ENCODE measurements around the gene ZGLP1. TPM values are rescaled to one million over a fixed set of nuclear protein-coding genes. Genes with fewer than 3 reads are reported as not detected.

Gene ZGLP1
- total and polyA plus RNA-seq, 4 experiments from 2014 or later, result 0.32 to 7.7 (median 7.1) TPM; not detected in 1

- intact Hi-C loops (cut with micrococcal nuclease), result no loop called here
Measured at GRCh38 chr19:10258080-10258710, 51.4 kb downstream of the ZGLP1 start.

DNA sequence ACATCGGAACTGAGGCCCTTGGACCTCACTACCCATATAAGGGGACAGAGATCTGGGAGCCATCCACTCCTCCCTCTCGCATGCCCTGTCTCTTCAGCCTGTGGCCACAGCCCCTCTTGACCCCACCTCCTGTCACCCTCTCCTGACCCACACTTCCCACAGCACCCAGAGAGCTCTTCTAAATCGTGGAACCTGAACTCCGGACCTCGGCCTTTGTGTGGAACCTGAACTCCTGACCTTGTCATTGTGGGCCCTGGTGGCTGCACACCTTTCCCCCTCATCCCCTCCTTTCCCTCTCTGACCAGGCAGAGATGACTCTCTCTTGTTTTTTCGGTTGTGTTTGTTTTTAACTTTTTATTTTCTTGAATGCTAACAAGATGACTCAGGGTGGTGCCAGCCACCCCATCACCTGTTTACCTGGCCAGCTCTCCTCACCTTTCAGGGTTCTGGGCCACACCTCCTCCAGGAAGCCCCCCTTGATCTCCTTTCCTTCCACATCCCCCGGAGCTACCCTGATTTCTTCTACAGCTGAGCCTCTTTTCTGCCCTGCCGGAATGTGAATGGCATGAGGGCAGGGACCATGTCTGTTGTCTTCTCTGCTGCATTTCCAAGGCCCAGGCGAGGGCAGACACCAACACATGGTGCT is 52.5 kb downstream of the ZGLP1 start:
- H3K36me3 Mint-ChIP-seq, result peaks cover 27 to 55% of the 10 kb centered on the region in 2 donors
- H3K9me3 ChIP-seq (ENCODE audit: control insufficient read depth in 1 of 2, low read length in 2 of 2), result no peaks in the 10 kb centered on the region
- ChIA-PET CTCF (ENCODE audit: partially characterized antibody) (interaction anchor here (0.6 to 4.6 kb wide), 4 partner anchors 31 to 391 kb away, joined by 3 to 58 read pairs (median 12); no protein-coding TSS in a partner anchor), POLR2A (ENCODE audit: partially characterized antibody) (interaction anchor here (3.0 kb wide), 1 partner anchor 135 kb away, joined by 19 read pairs; no protein-coding TSS in a partner anchor)
- no peaks in the 10 kb centered on the region for H3K27me3 Mint-ChIP-seq
- H3K4me1 Mint-ChIP-seq, result peaks cover 12 to 29% (median 17%) of the 10 kb centered on the region in 4 donors
- DNase-seq, result no peak
- peaks cover 39% of the 10 kb centered on the region for H3K36me3 ChIP-seq (ENCODE audit: insufficient read depth, low read length)
- H3K27me3 ChIP-seq (ENCODE audit: insufficient read depth, low read length), result no peaks in the 10 kb centered on the region
- H3K27ac Mint-ChIP-seq, result peak overlapping the region in 1 of 7 donors; percentile 2
- no peaks in the 10 kb centered on the region for H3K9me3 Mint-ChIP-seq
- H3K27ac ChIP-seq (ENCODE audit: low read depth, low read length), result no peak overlapping the region
- peaks cover 35% of the 10 kb centered on the region for H3K4me1 ChIP-seq (ENCODE audit: insufficient read depth, low read length)
- intact Hi-C loops (cut with micrococcal nuclease), result no loop called here
- no peak overlapping the region for H3K4me3 ChIP-seq (ENCODE audit: low read length in 2 of 2)
- peak overlapping the region in 1 of 8 donors; percentile 26 for H3K4me3 Mint-ChIP-seq

More at GRCh38 chr19:10258080-10258710, 51.4 kb downstream of the ZGLP1 start:
- DNase-seq, result no peak
- H3K9me3 ChIP-seq (ENCODE audit: control insufficient read depth in 1 of 2, low read length in 2 of 2), result no peaks in the 10 kb centered on the region
- H3K36me3 ChIP-seq (ENCODE audit: insufficient read depth, low read length), result peaks cover 39% of the 10 kb centered on the region
- no peak overlapping the region for H3K4me3 ChIP-seq (ENCODE audit: low read length in 2 of 2)
- Mint-ChIP-seq H3K27ac (peak overlapping the region in 2 of 7 donors; percentile 7 to 71), H3K36me3 (peaks cover 27 to 49% of the 10 kb centered on the region in 2 donors), H3K9me3 (no peaks in the 10 kb centered on the region), H3K4me1 (peaks cover 7 to 21% (median 11%) of the 10 kb centered on the region in 4 donors), H3K4me3 (peak overlapping the region in 1 of 8 donors; percentile 54), H3K27me3 (no peaks in the 10 kb centered on the region)
- peaks cover 25% of the 10 kb centered on the region for H3K4me1 ChIP-seq (ENCODE audit: insufficient read depth, low read length)
- no peaks in the 10 kb centered on the region for H3K27me3 ChIP-seq (ENCODE audit: insufficient read depth, low read length)
- no peak overlapping the region for H3K27ac ChIP-seq (ENCODE audit: low read depth, low read length)
- CTCF ChIA-PET (ENCODE audit: partially characterized antibody), result interaction anchor here (0.6 to 4.8 kb wide), 33 partner anchors 8 to 492 kb away, joined by 3 to 80 read pairs (median 4); partner anchors contain the start of genes FDX2, ICAM1, ICAM4 and ICAM5
- POLR2A ChIA-PET (ENCODE audit: partially characterized antibody), result interaction anchor here (0.7 to 3.6 kb wide), 11 partner anchors 8 to 437 kb away, joined by 3 to 36 read pairs (median 5); partner anchors contain the start of genes ICAM1, ICAM5 and TYK2

- Mint-ChIP-seq H3K27ac (no peak overlapping the region), H3K9me3 (peaks cover 0 to 2% (median 0%) of the 10 kb centered on the region in 8 donors), H3K4me1 (peaks cover 14 to 34% (median 20%) of the 10 kb centered on the region in 4 donors), H3K36me3 (peaks cover 30 to 60% of the 10 kb centered on the region in 2 donors), H3K27me3 (no peaks in the 10 kb centered on the region), H3K4me3 (no peak overlapping the region)
- H3K27ac ChIP-seq (ENCODE audit: low read depth, low read length), result no peak overlapping the region
- H3K4me3 ChIP-seq (ENCODE audit: low read length in 2 of 2), result no peak overlapping the region
- ChIA-PET POLR2A (ENCODE audit: partially characterized antibody) (no interaction called here), CTCF (ENCODE audit: partially characterized antibody) (interaction anchor here (0.7 to 4.6 kb wide), 5 partner anchors 16 to 252 kb away, joined by 3 to 58 read pairs (median 3); no protein-coding TSS in a partner anchor)
- no peak for DNase-seq
- H3K36me3 ChIP-seq (ENCODE audit: insufficient read depth, low read length), result peaks cover 39% of the 10 kb centered on the region
- peaks cover 35% of the 10 kb centered on the region for H3K4me1 ChIP-seq (ENCODE audit: insufficient read depth, low read length)
- H3K9me3 ChIP-seq (ENCODE audit: control insufficient read depth in 1 of 2, low read length in 2 of 2), result no peaks in the 10 kb centered on the region
- intact Hi-C loops (cut with micrococcal nuclease), result no loop called here
- no peaks in the 10 kb centered on the region for H3K27me3 ChIP-seq (ENCODE audit: insufficient read depth, low read length)
Measured at GRCh38 chr19:10256551-10256950, 53.1 kb downstream of the ZGLP1 start.

GRCh38 chr19:10255358-10255757 is 54.3 kb downstream of the ZGLP1 start:
- H3K4me3 ChIP-seq (ENCODE audit: low read length in 2 of 2), result no peak overlapping the region
- H3K4me1 ChIP-seq (ENCODE audit: insufficient read depth, low read length), result peaks cover 39% of the 10 kb centered on the region
- no peaks in the 10 kb centered on the region for H3K9me3 ChIP-seq (ENCODE audit: control insufficient read depth in 1 of 2, low read length in 2 of 2)
- Mint-ChIP-seq H3K4me3 (peak overlapping the region in 1 of 8 donors; percentile 13), H3K27me3 (no peaks in the 10 kb centered on the region), H3K27ac (peak overlapping the region in 5 of 7 donors; percentile 22 to 80 (median 75)), H3K4me1 (peaks cover 14 to 37% (median 23%) of the 10 kb centered on the region in 4 donors), H3K9me3 (peaks cover 0 to 2% (median 0%) of the 10 kb centered on the region in 8 donors), H3K36me3 (peaks cover 30 to 60% of the 10 kb centered on the region in 2 donors)
- intact Hi-C loops (cut with micrococcal nuclease), result no loop called here
- H3K36me3 ChIP-seq (ENCODE audit: insufficient read depth, low read length), result peaks cover 39% of the 10 kb centered on the region
- DNase-seq, result no peak
- ChIA-PET POLR2A (ENCODE audit: partially characterized antibody) (no interaction called here), CTCF (ENCODE audit: partially characterized antibody) (interaction anchor here (3.4 kb wide), 1 partner anchor 133 kb away, joined by 21 read pairs; no protein-coding TSS in a partner anchor)
- no peak overlapping the region for H3K27ac ChIP-seq (ENCODE audit: low read depth, low read length)
- H3K27me3 ChIP-seq (ENCODE audit: insufficient read depth, low read length), result no peaks in the 10 kb centered on the region

Other genes starting within 250 kb of the ZGLP1 start
- gene SHFL, start 223.5 kb downstream of the ZGLP1 start, total RNA-seq, result 100 to 1,000 TPM; 112 TPM
- 10 to 100 TPM; 25.7 to 58.2 TPM for gene SHFL, start 223.5 kb downstream of the ZGLP1 start, polyA plus RNA-seq
- gene ANGPTL6, start 207.1 kb downstream of the ZGLP1 start, total RNA-seq, result under 1 TPM; 0.52 to 0.83 TPM
- under 1 TPM; 0.19 to 0.29 TPM for gene ANGPTL6, start 207.1 kb downstream of the ZGLP1 start, polyA plus RNA-seq
- gene PPAN, start 203.5 kb downstream of the ZGLP1 start, total RNA-seq, result 100 to 1,000 TPM in 1 of 2 experiments, 10 to 100 TPM in 1; 92.5 to 102 TPM
- 10 to 100 TPM; 14.5 to 51.1 TPM for gene PPAN, start 203.5 kb downstream of the ZGLP1 start, polyA plus RNA-seq
- 10 to 100 TPM; 42.6 to 49.7 TPM for gene P2RY11, start 198.1 kb downstream of the ZGLP1 start, total RNA-seq
- gene P2RY11, start 198.1 kb downstream of the ZGLP1 start, polyA plus RNA-seq, result 1 to 10 TPM in 1 of 2 donors, under 1 TPM in 1; 0.24 to 4.7 TPM
- gene EIF3G, start 189.9 kb downstream of the ZGLP1 start, total RNA-seq, result 100 to 1,000 TPM; 306 to 315 TPM
- 100 to 1,000 TPM; 226 to 239 TPM for gene EIF3G, start 189.9 kb downstream of the ZGLP1 start, polyA plus RNA-seq
- gene DNMT1, start 114.9 kb downstream of the ZGLP1 start, total RNA-seq, result 100 to 1,000 TPM; 208 to 250 TPM
- gene DNMT1, start 114.9 kb downstream of the ZGLP1 start, polyA plus RNA-seq, result 100 to 1,000 TPM in 1 of 2 donors, 10 to 100 TPM in 1; 53.5 to 166 TPM
- gene S1PR2, start 78.5 kb downstream of the ZGLP1 start, total RNA-seq, result 1 to 10 TPM; 9.0 to 9.4 TPM
- gene S1PR2, start 78.5 kb downstream of the ZGLP1 start, polyA plus RNA-seq, result 1 to 10 TPM; 1.4 to 2.3 TPM
- gene MRPL4, start 57.6 kb downstream of the ZGLP1 start, total RNA-seq, result 10 to 100 TPM; 42.7 to 44.6 TPM
- 10 to 100 TPM; 28.9 to 37.1 TPM for gene MRPL4, start 57.6 kb downstream of the ZGLP1 start, polyA plus RNA-seq
- gene ICAM1, start 38.7 kb downstream of the ZGLP1 start, total RNA-seq, result 1 to 10 TPM; 7.5 to 8.2 TPM
- gene ICAM1, start 38.7 kb downstream of the ZGLP1 start, polyA plus RNA-seq, result 1 to 10 TPM; 2.5 to 8.1 TPM
- gene ICAM4, start 22.9 kb downstream of the ZGLP1 start, total RNA-seq, result 1 to 10 TPM in 1 of 2 experiments, under 1 TPM in 1; 0.70 to 1.3 TPM
- gene ICAM4, start 22.9 kb downstream of the ZGLP1 start, polyA plus RNA-seq, result 1 to 10 TPM in 1 of 2 donors, not detected in 1; 1.5 TPM
- gene ICAM5, start 19.9 kb downstream of the ZGLP1 start, total RNA-seq, result under 1 TPM in 1 of 2 experiments, not detected in 1; 0.36 TPM
- gene ICAM5, start 19.9 kb downstream of the ZGLP1 start, polyA plus RNA-seq, result under 1 TPM in 1 of 2 donors, not detected in 1; 0.20 TPM
- 10 to 100 TPM; 10.7 to 11.3 TPM for gene FDX2, start 6.2 kb upstream of the ZGLP1 start, total RNA-seq
- gene FDX2, start 6.2 kb upstream of the ZGLP1 start, polyA plus RNA-seq, result 10 to 100 TPM; 10.6 to 13.6 TPM
- gene RAVER1, start 23.7 kb upstream of the ZGLP1 start, total RNA-seq, result 10 to 100 TPM; 46.1 to 56.1 TPM
- 10 to 100 TPM in 1 of 2 donors, 1 to 10 TPM in 1; 6.8 to 28.4 TPM for gene RAVER1, start 23.7 kb upstream of the ZGLP1 start, polyA plus RNA-seq
- gene ICAM3, start 29.8 kb upstream of the ZGLP1 start, total RNA-seq, result 100 to 1,000 TPM; 191 to 193 TPM
- gene ICAM3, start 29.8 kb upstream of the ZGLP1 start, polyA plus RNA-seq, result 100 to 1,000 TPM; 240 to 287 TPM
- gene TYK2, start 70.8 kb upstream of the ZGLP1 start, total RNA-seq, result 100 to 1,000 TPM; 297 to 314 TPM
- gene TYK2, start 70.8 kb upstream of the ZGLP1 start, polyA plus RNA-seq, result 10 to 100 TPM; 33.3 to 77.2 TPM
- gene CDC37, start 93.7 kb upstream of the ZGLP1 start, total RNA-seq, result 100 to 1,000 TPM; 180 to 185 TPM
- 10 to 100 TPM; 51.8 to 87.1 TPM for gene CDC37, start 93.7 kb upstream of the ZGLP1 start, polyA plus RNA-seq
- gene PDE4A, start 110.7 kb upstream of the ZGLP1 start, total RNA-seq, result 1 to 10 TPM; 2.5 to 3.3 TPM
- gene PDE4A, start 110.7 kb upstream of the ZGLP1 start, polyA plus RNA-seq, result 1 to 10 TPM in 1 of 2 donors, under 1 TPM in 1; 0.81 to 5.6 TPM
- gene KEAP1, start 193.5 kb upstream of the ZGLP1 start, total RNA-seq, result 10 to 100 TPM; 49.2 to 60.1 TPM
- 10 to 100 TPM; 35.7 to 55.0 TPM for gene KEAP1, start 193.5 kb upstream of the ZGLP1 start, polyA plus RNA-seq
- gene S1PR5, start 207.6 kb upstream of the ZGLP1 start, total RNA-seq, result 1 to 10 TPM; 1.6 to 1.9 TPM
- gene S1PR5, start 207.6 kb upstream of the ZGLP1 start, polyA plus RNA-seq, result 1 to 10 TPM; 1.3 to 3.1 TPM
- 10 to 100 TPM; 51.5 to 58.6 TPM for gene ATG4D, start 234.1 kb upstream of the ZGLP1 start, total RNA-seq
- 10 to 100 TPM in 1 of 2 donors, 1 to 10 TPM in 1; 9.3 to 22.1 TPM for gene ATG4D, start 234.1 kb upstream of the ZGLP1 start, polyA plus RNA-seq